Natural killer cell treated with Interleukin-12 subunit alpha and Interleukin-12 subunit beta and Interleukin-15 and Interleukin-18, amount 100 ng/mL, for 72 hours (primary cell): ENCODE measurements around the gene PLEKHA5. TPM values are rescaled to one million over a fixed set of nuclear protein-coding genes. Genes with fewer than 3 reads are reported as not detected.
A peak's percentile ranks its signal among the peaks of the same experiment; 100 is the strongest.
"Not testable (repeated sequence)": the region's sequence is repeated elsewhere in the genome, so short reads cannot be mapped to it uniquely, and the experiment has no call there.

Source experiments
- ATAC-seq, 2 donors: fragments of 150-1000 bp; cut with Tn5 transposase in 1 of 2; sonication (Bioruptor Pico), chemical (Tn5 transposase) in 1 of 2; 2 replicates each; pipeline ENCODE4 v1.10.0; 2021
- DNase-seq: peaks from one replicate; pipeline ENCODE4 v3.0.0; 2022; ENCODE audit warnings: low spot score
- H3K27ac Mint-ChIP-seq, 2 donors: 1 replicate in 1 of 2; 2 replicates in 1 of 2; pipeline ENCODE4 v1.8.0; 2022; ENCODE audit warnings: mixed read lengths in 2 of 2, mild to moderate bottlenecking in 1 of 2, moderate library complexity in 1 of 2
- H3K27me3 Mint-ChIP-seq, 2 donors: 1 replicate in 1 of 2; 2 replicates in 1 of 2; pipeline ENCODE4 v1.8.0; 2022; ENCODE audit warnings: mixed read lengths in 2 of 2
- H3K36me3 Mint-ChIP-seq: one replicate; pipeline ENCODE4 v1.8.0; 2022; ENCODE audit warnings: mixed read lengths
- H3K4me1 Mint-ChIP-seq, 2 donors: 1 replicate in 1 of 2; 2 replicates in 1 of 2; pipeline ENCODE4 v1.8.0; 2022; ENCODE audit warnings: low read depth in 2 of 2, mixed read lengths in 2 of 2, mild to moderate bottlenecking in 1 of 2
- H3K4me3 Mint-ChIP-seq: one replicate; pipeline ENCODE4 v1.8.0; 2022; ENCODE audit warnings: mixed read lengths
- H3K9me3 Mint-ChIP-seq: 2 replicates; pipeline ENCODE4 v1.8.0; 2022; ENCODE audit warnings: mixed read lengths
- total RNA-seq, 2 donors: library from RNA; stranded (reverse); gene quantifications; one replicate each; pipeline ENCODE4 v1.2.3, GENCODE V29; 2022

The PLEKHA5 gene
- total RNA-seq, 2 donors from 2014 or later, result 5.4 to 5.6 TPM

- Mint-ChIP-seq H3K4me1 (peaks cover 0 to 10% of the 10 kb centered on the region in 2 donors), H3K27me3 (no peaks in the 10 kb centered on the region), H3K36me3 (no peaks in the 10 kb centered on the region), H3K4me3 (peak overlapping the region; percentile 25), H3K27ac (peak overlapping the region; percentile 69 to 88), H3K9me3 (no peaks in the 10 kb centered on the region)
- ATAC-seq, result peak; percentile 93
- peak; percentile 75 for DNase-seq
Observed at GRCh38 chr12:19382111-19382526, 252.6 kb downstream of the PLEKHA5 start.

GRCh38 chr12:19382563-19382962 is 253.0 kb downstream of the PLEKHA5 start:
- ATAC-seq (peak in 1 of 2 donors; percentile 67), DNase-seq (no peak)
- Mint-ChIP-seq H3K4me1 (peaks cover 0 to 10% of the 10 kb centered on the region in 2 donors), H3K27me3 (no peaks in the 10 kb centered on the region), H3K4me3 (peak overlapping the region; percentile 25), H3K27ac (peak overlapping the region; percentile 69 to 88), H3K9me3 (no peaks in the 10 kb centered on the region), H3K36me3 (no peaks in the 10 kb centered on the region)

- no peak overlapping the region for H3K4me3 Mint-ChIP-seq
- DNase-seq (no peak), ATAC-seq (no peak)
- no peaks in the 10 kb centered on the region for H3K36me3 Mint-ChIP-seq
- H3K27ac Mint-ChIP-seq, result no peak overlapping the region
- H3K4me1 Mint-ChIP-seq, result peaks cover 4 to 13% of the 10 kb centered on the region in 2 donors
- H3K9me3 Mint-ChIP-seq, result no peaks in the 10 kb centered on the region
- H3K27me3 Mint-ChIP-seq, result no peaks in the 10 kb centered on the region
Observed at GRCh38 chr12:19387161-19387560, 257.6 kb downstream of the PLEKHA5 start.

- Mint-ChIP-seq H3K9me3 (no peaks in the 10 kb centered on the region), H3K27me3 (no peaks in the 10 kb centered on the region), H3K27ac (no peak overlapping the region), H3K36me3 (no peaks in the 10 kb centered on the region), H3K4me1 (peaks cover 4 to 11% of the 10 kb centered on the region in 2 donors), H3K4me3 (no peak overlapping the region)
- DNase-seq (no peak), ATAC-seq (no peak)
Observed at GRCh38 chr12:19388131-19388549, 258.6 kb downstream of the PLEKHA5 start.

GRCh38 chr12:19390051-19390598 is 260.6 kb downstream of the PLEKHA5 start:
- no peaks in the 10 kb centered on the region for H3K27me3 Mint-ChIP-seq
- H3K4me1 Mint-ChIP-seq, result peaks cover 4 to 7% of the 10 kb centered on the region in 2 donors
- no peak overlapping the region for H3K27ac Mint-ChIP-seq
- DNase-seq (no peak), ATAC-seq (no peak)
- no peaks in the 10 kb centered on the region for H3K36me3 Mint-ChIP-seq
- no peaks in the 10 kb centered on the region for H3K9me3 Mint-ChIP-seq
- no peak overlapping the region for H3K4me3 Mint-ChIP-seq

GRCh38 chr12:19392644-19393043 is 263.1 kb downstream of the PLEKHA5 start:
- H3K4me1 Mint-ChIP-seq, ATAC-seq: not testable (repeated sequence)

GRCh38 chr12:19394385-19394784 is 264.9 kb downstream of the PLEKHA5 start:
- Mint-ChIP-seq H3K27me3 (no peaks in the 10 kb centered on the region), H3K9me3 (peaks cover 2% of the 10 kb centered on the region), H3K4me3 (no peak overlapping the region), H3K4me1 (peaks cover 4% of the 10 kb centered on the region in 2 donors), H3K36me3 (no peaks in the 10 kb centered on the region), H3K27ac (no peak overlapping the region)
- DNase-seq, result no peak
- no peak for ATAC-seq

More at GRCh38 chr12:19392644-19393043, 263.1 kb downstream of the PLEKHA5 start:
- not testable (repeated sequence) for H3K36me3 Mint-ChIP-seq, H3K4me3 Mint-ChIP-seq, H3K27me3 Mint-ChIP-seq, H3K9me3 Mint-ChIP-seq, DNase-seq
- peak overlapping the region in 1 of 2 donors; percentile 48 for H3K27ac Mint-ChIP-seq

GRCh38 chr12:19397534-19397933 is 268.0 kb downstream of the PLEKHA5 start:
- H3K9me3 Mint-ChIP-seq, result peaks cover 2% of the 10 kb centered on the region
- H3K27me3 Mint-ChIP-seq, result no peaks in the 10 kb centered on the region
- no peak for DNase-seq
- ATAC-seq, result no peak
- H3K36me3 Mint-ChIP-seq, result no peaks in the 10 kb centered on the region
- H3K27ac Mint-ChIP-seq, result no peak overlapping the region
- H3K4me1 Mint-ChIP-seq, result peaks cover 4 to 7% of the 10 kb centered on the region in 2 donors
- no peak overlapping the region for H3K4me3 Mint-ChIP-seq

- H3K36me3 Mint-ChIP-seq, result no peaks in the 10 kb centered on the region
- peaks cover 13 to 14% of the 10 kb centered on the region in 2 donors for H3K4me1 Mint-ChIP-seq
- DNase-seq, result no peak
- no peaks in the 10 kb centered on the region for H3K27me3 Mint-ChIP-seq
- H3K9me3 Mint-ChIP-seq, result peaks cover 2% of the 10 kb centered on the region
- H3K27ac Mint-ChIP-seq, result no peak overlapping the region
- H3K4me3 Mint-ChIP-seq, result no peak overlapping the region
- ATAC-seq, result no peak
Observed at GRCh38 chr12:19398376-19399363, 269.1 kb downstream of the PLEKHA5 start.

GRCh38 chr12:19400649-19401285 is 271.2 kb downstream of the PLEKHA5 start:
- peaks cover 21 to 22% of the 10 kb centered on the region in 2 donors for H3K4me1 Mint-ChIP-seq
- not testable (repeated sequence) for H3K9me3 Mint-ChIP-seq, H3K36me3 Mint-ChIP-seq, H3K27ac Mint-ChIP-seq, H3K27me3 Mint-ChIP-seq, DNase-seq, H3K4me3 Mint-ChIP-seq, ATAC-seq

GRCh38 chr12:19402211-19402610 is 272.7 kb downstream of the PLEKHA5 start:
- no peaks in the 10 kb centered on the region for H3K27me3 Mint-ChIP-seq
- peaks cover 2% of the 10 kb centered on the region for H3K9me3 Mint-ChIP-seq
- H3K4me3 Mint-ChIP-seq, result no peak overlapping the region
- H3K4me1 Mint-ChIP-seq, result peaks cover 21 to 22% of the 10 kb centered on the region in 2 donors
- DNase-seq, result no peak
- peak overlapping the region in 1 of 2 donors; percentile 97 for H3K27ac Mint-ChIP-seq
- ATAC-seq, result no peak
- peaks cover 8% of the 10 kb centered on the region for H3K36me3 Mint-ChIP-seq

GRCh38 chr12:19402743-19403431 is 273.4 kb downstream of the PLEKHA5 start:
- Mint-ChIP-seq H3K36me3 (peaks cover 8% of the 10 kb centered on the region), H3K4me1 (peaks cover 17 to 22% of the 10 kb centered on the region in 2 donors), H3K9me3 (peaks cover 2% of the 10 kb centered on the region), H3K27me3 (no peaks in the 10 kb centered on the region), H3K27ac (peak overlapping the region; percentile 96 to 97), H3K4me3 (no peak overlapping the region)
- ATAC-seq (no peak), DNase-seq (no peak)

- peak; percentile 87 for DNase-seq
- H3K27me3 Mint-ChIP-seq, result no peaks in the 10 kb centered on the region
- H3K4me3 Mint-ChIP-seq, result peak overlapping the region; percentile 80
- H3K9me3 Mint-ChIP-seq, result peaks cover 2% of the 10 kb centered on the region
- peak; percentile 96 to 97 for ATAC-seq
- peak overlapping the region; percentile 96 to 97 for H3K27ac Mint-ChIP-seq
- H3K4me1 Mint-ChIP-seq, result peaks cover 17 to 22% of the 10 kb centered on the region in 2 donors
- H3K36me3 Mint-ChIP-seq, result peaks cover 8% of the 10 kb centered on the region
Observed at GRCh38 chr12:19404242-19404880, 274.8 kb downstream of the PLEKHA5 start.
